T-helper 1 cell treated with Interleukin-12 subunit alpha and Interleukin-12 subunit beta and Interleukin-4 antibody, amounts not matched to agents 30 μg/mL and 1 μg/mL, for 36 hours (primary cell): ENCODE data around the gene KCNMB2.

Experiments used
- H3K27ac Mint-ChIP-seq: one replicate; pipeline ENCODE4 v1.8.0; 2021; ENCODE audit warnings: mild to moderate bottlenecking, mixed read lengths
- H3K27me3 Mint-ChIP-seq: one replicate; pipeline ENCODE4 v1.8.0; 2021; ENCODE audit warnings: low read depth, mixed read lengths
- H3K36me3 Mint-ChIP-seq: one replicate; pipeline ENCODE4 v1.8.0; 2021; ENCODE audit warnings: low read depth, mixed read lengths
- H3K4me1 Mint-ChIP-seq: one replicate; pipeline ENCODE4 v1.8.0; 2021; ENCODE audit warnings: low read depth, mixed read lengths
- H3K4me3 Mint-ChIP-seq: one replicate; pipeline ENCODE4 v1.8.0; 2021; ENCODE audit warnings: mild to moderate bottlenecking, moderate library complexity, mixed read lengths
- H3K9me3 Mint-ChIP-seq: one replicate; pipeline ENCODE4 v1.8.0; 2021; ENCODE audit warnings: mixed read lengths

KCNMB2 gene

GRCh38 chr3:178671791-178672190 lies 135.6 kb downstream of the KCNMB2 start:
- H3K9me3 Mint-ChIP-seq: no peaks in the 10 kb centered on the region
- no peaks in the 10 kb centered on the region for H3K36me3 Mint-ChIP-seq
- peaks cover 3% of the 10 kb centered on the region for H3K4me1 Mint-ChIP-seq
- no peaks in the 10 kb centered on the region for H3K27me3 Mint-ChIP-seq
- H3K4me3 Mint-ChIP-seq: no peak overlapping the region
- no peak overlapping the region for H3K27ac Mint-ChIP-seq

GRCh38 chr3:178672275-178672674 lies 136.0 kb downstream of the KCNMB2 start:
- Mint-ChIP-seq H3K4me3 (no peak overlapping the region), H3K9me3 (no peaks in the 10 kb centered on the region), H3K27me3 (no peaks in the 10 kb centered on the region), H3K36me3 (no peaks in the 10 kb centered on the region), H3K4me1 (peaks cover 3% of the 10 kb centered on the region), H3K27ac (no peak overlapping the region)

- Mint-ChIP-seq H3K4me3 (no peak overlapping the region), H3K4me1 (peaks cover 3% of the 10 kb centered on the region), H3K9me3 (no peaks in the 10 kb centered on the region), H3K27me3 (no peaks in the 10 kb centered on the region), H3K36me3 (no peaks in the 10 kb centered on the region), H3K27ac (no peak overlapping the region)
These were observed 137.3 kb downstream of the KCNMB2 start for GRCh38 chr3:178673529-178673928.

- H3K27me3 Mint-ChIP-seq: no peaks in the 10 kb centered on the region
- H3K9me3 Mint-ChIP-seq: no peaks in the 10 kb centered on the region
- no peak overlapping the region for H3K4me3 Mint-ChIP-seq
- H3K4me1 Mint-ChIP-seq: no peaks in the 10 kb centered on the region
- no peaks in the 10 kb centered on the region for H3K36me3 Mint-ChIP-seq
- H3K27ac Mint-ChIP-seq: no peak overlapping the region
These were observed 139.8 kb downstream of the KCNMB2 start for GRCh38 chr3:178676077-178676476.

GRCh38 chr3:178676942-178677790 lies 140.9 kb downstream of the KCNMB2 start:
- no peaks in the 10 kb centered on the region for H3K27me3 Mint-ChIP-seq
- H3K27ac Mint-ChIP-seq: no peak overlapping the region
- no peak overlapping the region for H3K4me3 Mint-ChIP-seq
- H3K4me1 Mint-ChIP-seq: no peaks in the 10 kb centered on the region
- no peaks in the 10 kb centered on the region for H3K36me3 Mint-ChIP-seq
- H3K9me3 Mint-ChIP-seq: no peaks in the 10 kb centered on the region

- H3K27ac Mint-ChIP-seq: no peak overlapping the region
- H3K36me3 Mint-ChIP-seq: no peaks in the 10 kb centered on the region
- no peaks in the 10 kb centered on the region for H3K27me3 Mint-ChIP-seq
These were observed 141.7 kb downstream of the KCNMB2 start for GRCh38 chr3:178677961-178678360.

GRCh38 chr3:178680037-178680436 lies 143.8 kb downstream of the KCNMB2 start:
- Mint-ChIP-seq H3K36me3 (no peaks in the 10 kb centered on the region), H3K27me3 (no peaks in the 10 kb centered on the region), H3K27ac (no peak overlapping the region)

More at GRCh38 chr3:178677961-178678360, 141.7 kb downstream of the KCNMB2 start:
- no peak overlapping the region for H3K4me3 Mint-ChIP-seq
- no peaks in the 10 kb centered on the region for H3K4me1 Mint-ChIP-seq
- peaks cover 5% of the 10 kb centered on the region for H3K9me3 Mint-ChIP-seq

GRCh38 chr3:178680489-178680888 lies 144.3 kb downstream of the KCNMB2 start:
- Mint-ChIP-seq H3K4me1 (no peaks in the 10 kb centered on the region), H3K27me3 (no peaks in the 10 kb centered on the region), H3K9me3 (peaks cover 8% of the 10 kb centered on the region), H3K27ac (no peak overlapping the region), H3K4me3 (no peak overlapping the region), H3K36me3 (no peaks in the 10 kb centered on the region)

More at GRCh38 chr3:178680037-178680436, 143.8 kb downstream of the KCNMB2 start:
- no peak overlapping the region for H3K4me3 Mint-ChIP-seq
- no peaks in the 10 kb centered on the region for H3K4me1 Mint-ChIP-seq
- H3K9me3 Mint-ChIP-seq: peaks cover 8% of the 10 kb centered on the region

- H3K4me1 Mint-ChIP-seq: no peaks in the 10 kb centered on the region
- H3K9me3 Mint-ChIP-seq: peaks cover 8% of the 10 kb centered on the region
- no peak overlapping the region for H3K4me3 Mint-ChIP-seq
- H3K36me3 Mint-ChIP-seq: no peaks in the 10 kb centered on the region
- H3K27me3 Mint-ChIP-seq: no peaks in the 10 kb centered on the region
- no peak overlapping the region for H3K27ac Mint-ChIP-seq
These were observed 148.8 kb downstream of the KCNMB2 start for GRCh38 chr3:178684881-178685590.

- H3K27me3 Mint-ChIP-seq: no peaks in the 10 kb centered on the region
- no peak overlapping the region for H3K4me3 Mint-ChIP-seq
- peaks cover 8% of the 10 kb centered on the region for H3K9me3 Mint-ChIP-seq
- H3K4me1 Mint-ChIP-seq: no peaks in the 10 kb centered on the region
- H3K27ac Mint-ChIP-seq: no peak overlapping the region
- no peaks in the 10 kb centered on the region for H3K36me3 Mint-ChIP-seq
These were observed 149.3 kb downstream of the KCNMB2 start for GRCh38 chr3:178685591-178685906.

GRCh38 chr3:178686826-178687225 lies 150.6 kb downstream of the KCNMB2 start:
- H3K9me3 Mint-ChIP-seq: peaks cover 14% of the 10 kb centered on the region
- no peaks in the 10 kb centered on the region for H3K27me3 Mint-ChIP-seq
- no peak overlapping the region for H3K27ac Mint-ChIP-seq
- no peak overlapping the region for H3K4me3 Mint-ChIP-seq
- H3K4me1 Mint-ChIP-seq: no peaks in the 10 kb centered on the region
- no peaks in the 10 kb centered on the region for H3K36me3 Mint-ChIP-seq

- no peaks in the 10 kb centered on the region for H3K4me1 Mint-ChIP-seq
- H3K27me3 Mint-ChIP-seq: no peaks in the 10 kb centered on the region
- peaks cover 9% of the 10 kb centered on the region for H3K9me3 Mint-ChIP-seq
- H3K27ac Mint-ChIP-seq: no peak overlapping the region
- no peak overlapping the region for H3K4me3 Mint-ChIP-seq
- H3K36me3 Mint-ChIP-seq: no peaks in the 10 kb centered on the region
These were observed 154.3 kb downstream of the KCNMB2 start for GRCh38 chr3:178690571-178690970.

- Mint-ChIP-seq H3K4me1 (no peaks in the 10 kb centered on the region), H3K4me3 (no peak overlapping the region), H3K36me3 (no peaks in the 10 kb centered on the region), H3K27ac (no peak overlapping the region), H3K9me3 (peaks cover 36% of the 10 kb centered on the region), H3K27me3 (no peaks in the 10 kb centered on the region)
These were observed 163.1 kb downstream of the KCNMB2 start for GRCh38 chr3:178699364-178699763.

GRCh38 chr3:178699810-178700209 lies 163.6 kb downstream of the KCNMB2 start:
- Mint-ChIP-seq H3K27ac (no peak overlapping the region), H3K4me1 (no peaks in the 10 kb centered on the region), H3K4me3 (no peak overlapping the region), H3K9me3 (peaks cover 36% of the 10 kb centered on the region), H3K27me3 (no peaks in the 10 kb centered on the region), H3K36me3 (no peaks in the 10 kb centered on the region)

- Mint-ChIP-seq H3K4me3 (no peak overlapping the region), H3K36me3 (no peaks in the 10 kb centered on the region), H3K4me1 (no peaks in the 10 kb centered on the region), H3K27me3 (no peaks in the 10 kb centered on the region), H3K9me3 (peaks cover 20% of the 10 kb centered on the region), H3K27ac (no peak overlapping the region)
These were observed 167.2 kb downstream of the KCNMB2 start for GRCh38 chr3:178703268-178703975.
